GM12865 (cell line): Measurements from ENCODE around the gene CRADD.
"Not testable (repeated sequence)": the region's sequence is repeated elsewhere in the genome, so short reads cannot be mapped to it uniquely, and the experiment has no call there.

Source experiments
- DNase-seq: peaks from one replicate; pipeline ENCODE4 v3.0.0; 2010; ENCODE audit warnings: low read depth
- H3K4me3 ChIP-seq: 2 replicates; pipeline ENCODE4 v1.5.1; 2011; ENCODE audit warnings: mild to moderate bottlenecking, low read depth, low read length, control low read depth
- CTCF ChIP-seq: IDR thresholded peaks from 2 replicates; pipeline ENCODE4 v1.5.1; 2011; ENCODE audit warnings: low read length, control low read depth, low read depth, inconsistent platforms; ENCODE audit not compliant: insufficient read depth; ENCODE audit errors: missing control alignments

The CRADD gene

GRCh38 chr12:93753838-93754429 is 76.8 kb downstream of the CRADD start:
- DNase-seq = no peak
- no peak overlapping the region for H3K4me3 ChIP-seq
- TF ChIP-seq CTCF = no peak

- DNase-seq, H3K4me3 ChIP-seq: not testable (repeated sequence)
Observed at GRCh38 chr12:93754859-93755258, 77.7 kb downstream of the CRADD start.

- no peak overlapping the region for H3K4me3 ChIP-seq
- TF ChIP-seq CTCF = no peak
- no peak for DNase-seq
Observed at GRCh38 chr12:93756288-93756687, 79.1 kb downstream of the CRADD start.

GRCh38 chr12:93757792-93758694 is 80.9 kb downstream of the CRADD start:
- TF ChIP-seq CTCF = no peak
- H3K4me3 ChIP-seq = no peak overlapping the region
- no peak for DNase-seq

- DNase-seq = no peak
- TF ChIP-seq CTCF = no peak
Observed at GRCh38 chr12:93758801-93759373, 81.7 kb downstream of the CRADD start.

GRCh38 chr12:93759512-93760081 is 82.4 kb downstream of the CRADD start:
- no peak overlapping the region for H3K4me3 ChIP-seq
- no peak for TF ChIP-seq CTCF
- no peak for DNase-seq

More at GRCh38 chr12:93758801-93759373, 81.7 kb downstream of the CRADD start:
- H3K4me3 ChIP-seq = no peak overlapping the region

- no peak for TF ChIP-seq CTCF
- no peak for DNase-seq
- no peak overlapping the region for H3K4me3 ChIP-seq
Observed at GRCh38 chr12:93760275-93760875, 83.2 kb downstream of the CRADD start.
